ENCODE measurements around the gene HIP1. TPM values are rescaled to one million over a fixed set of nuclear protein-coding genes. Genes with fewer than 3 reads are reported as not detected.

HIP1 gene
- total RNA-seq, 4 donors from 2014 or later: 12.6 to 43.3 (median 31.1) TPM

DNA sequence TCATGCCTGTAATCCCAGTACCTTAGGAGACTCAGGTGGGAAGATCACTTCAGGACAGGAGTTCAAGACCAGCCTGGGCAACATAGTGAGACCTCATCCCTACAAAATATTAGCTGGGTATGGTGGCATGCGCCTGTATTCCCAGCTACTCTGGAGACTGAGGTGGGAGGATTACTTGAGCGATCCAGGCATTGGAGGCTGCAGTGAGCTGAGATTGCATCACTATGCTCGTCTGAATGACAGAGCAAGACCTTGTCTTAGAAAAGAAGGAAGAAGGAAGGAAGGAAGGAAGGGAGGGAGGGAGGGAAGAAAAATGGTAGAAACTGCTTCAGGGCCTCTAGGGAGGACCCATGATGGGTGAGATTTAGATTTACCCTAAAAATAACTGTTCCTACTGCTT lies 134.3 kb downstream of the HIP1 start:
- TF ChIP-seq, protein P1, sequence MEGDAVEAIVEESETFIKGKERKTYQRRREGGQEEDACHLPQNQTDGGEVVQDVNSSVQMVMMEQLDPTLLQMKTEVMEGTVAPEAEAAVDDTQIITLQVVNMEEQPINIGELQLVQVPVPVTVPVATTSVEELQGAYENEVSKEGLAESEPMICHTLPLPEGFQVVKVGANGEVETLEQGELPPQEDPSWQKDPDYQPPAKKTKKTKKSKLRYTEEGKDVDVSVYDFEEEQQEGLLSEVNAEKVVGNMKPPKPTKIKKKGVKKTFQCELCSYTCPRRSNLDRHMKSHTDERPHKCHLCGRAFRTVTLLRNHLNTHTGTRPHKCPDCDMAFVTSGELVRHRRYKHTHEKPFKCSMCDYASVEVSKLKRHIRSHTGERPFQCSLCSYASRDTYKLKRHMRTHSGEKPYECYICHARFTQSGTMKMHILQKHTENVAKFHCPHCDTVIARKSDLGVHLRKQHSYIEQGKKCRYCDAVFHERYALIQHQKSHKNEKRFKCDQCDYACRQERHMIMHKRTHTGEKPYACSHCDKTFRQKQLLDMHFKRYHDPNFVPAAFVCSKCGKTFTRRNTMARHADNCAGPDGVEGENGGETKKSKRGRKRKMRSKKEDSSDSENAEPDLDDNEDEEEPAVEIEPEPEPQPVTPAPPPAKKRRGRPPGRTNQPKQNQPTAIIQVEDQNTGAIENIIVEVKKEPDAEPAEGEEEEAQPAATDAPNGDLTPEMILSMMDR (IDR thresholded peaks at IDR 0.05; ENCODE audit: low read depth): no peak

DNA sequence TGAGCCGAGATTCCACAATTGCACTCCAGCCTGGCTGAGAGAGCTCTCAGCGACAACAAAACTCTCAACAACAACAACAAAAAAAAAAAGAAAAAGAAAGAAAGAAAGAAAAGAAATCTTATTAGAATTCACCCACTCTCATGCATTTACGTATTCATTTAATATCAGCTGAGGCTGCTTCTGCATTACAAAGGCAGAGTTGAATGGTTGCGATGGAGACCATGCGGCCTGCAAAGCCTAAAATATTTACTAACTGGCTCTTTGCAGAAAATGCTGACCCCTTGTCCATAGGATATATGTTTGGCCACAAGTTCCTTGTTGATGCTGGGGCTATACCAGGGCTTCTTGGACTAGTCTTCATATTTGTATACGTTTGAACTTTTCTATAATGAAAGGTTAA lies 137.2 kb downstream of the HIP1 start:
- TF ChIP-seq, protein P1 (IDR thresholded peaks at IDR 0.05; ENCODE audit: low read depth): no peak

DNA sequence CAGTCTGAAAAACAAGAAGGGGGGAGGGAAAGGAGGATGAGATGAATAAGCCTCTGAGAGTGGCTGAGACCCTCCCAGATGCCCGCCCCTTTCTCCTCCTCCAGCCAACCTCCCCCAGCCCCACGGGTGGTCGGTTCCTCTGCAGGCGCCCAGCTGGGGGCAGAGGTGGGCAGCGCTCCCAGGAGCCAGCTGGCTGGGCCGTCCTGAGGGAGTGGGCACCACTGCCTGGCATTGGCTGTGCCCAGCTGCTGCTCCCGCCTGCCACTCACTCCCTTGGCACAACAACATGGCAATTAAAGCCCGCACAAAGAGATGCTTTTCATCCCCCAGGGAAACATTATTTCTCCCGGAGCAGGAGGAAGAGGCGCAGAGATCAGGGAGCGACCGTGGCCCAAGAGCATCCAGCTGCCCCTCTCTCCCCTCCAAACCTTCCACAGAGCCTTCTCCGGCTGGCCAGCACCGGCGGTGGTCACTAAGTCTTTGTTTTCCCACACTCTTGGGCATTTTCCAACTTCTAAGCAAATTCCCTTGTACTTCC lies 139.4 kb downstream of the HIP1 start:
- TF ChIP-seq, protein P1 (IDR thresholded peaks at IDR 0.05; ENCODE audit: low read depth): no peak

DNA sequence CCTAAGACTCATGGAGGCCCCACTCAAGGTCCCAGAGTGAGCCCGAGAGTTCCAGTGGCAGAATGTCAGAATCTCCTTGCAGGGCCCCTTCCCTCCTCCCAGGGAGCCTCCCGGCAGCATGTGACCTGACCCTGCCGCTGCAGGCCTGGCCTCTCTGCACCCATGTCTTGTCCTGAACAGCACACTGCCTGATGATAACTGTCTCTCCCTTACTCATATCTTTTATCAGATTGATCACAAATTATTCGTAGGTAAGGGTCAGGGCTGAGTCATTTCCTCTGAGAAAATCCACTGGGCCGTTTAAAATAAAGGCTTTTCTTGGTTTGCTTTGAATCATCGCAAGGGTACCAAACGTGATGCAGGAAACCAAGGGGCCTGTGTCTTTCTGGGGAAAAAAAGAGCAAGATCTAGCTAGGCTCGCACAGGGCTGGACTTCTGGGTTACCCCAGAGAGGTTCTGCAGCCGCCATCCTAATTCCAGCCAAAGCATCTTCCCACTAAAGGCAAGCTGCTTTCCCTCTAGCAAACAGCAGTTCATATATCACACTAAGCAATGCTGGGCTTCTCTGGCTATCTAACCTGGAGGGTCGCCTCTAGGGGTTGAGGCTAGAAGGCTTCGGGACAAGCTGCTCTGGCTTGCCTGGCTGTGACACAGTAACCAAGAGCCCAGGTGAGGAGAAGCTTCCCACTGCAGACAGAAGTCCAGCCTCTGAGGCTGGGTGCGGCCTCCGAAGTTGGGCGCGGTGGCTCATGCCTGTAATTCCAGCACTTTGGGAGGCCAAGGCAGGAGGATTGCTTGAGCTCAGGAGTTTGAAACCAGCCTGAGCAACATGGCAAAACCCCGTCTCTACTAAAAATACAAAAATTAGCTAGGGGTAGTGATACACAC lies 141.8 kb downstream of the HIP1 start:
- TF ChIP-seq, protein P1 (IDR thresholded peaks at IDR 0.05; ENCODE audit: low read depth): no peak

DNA sequence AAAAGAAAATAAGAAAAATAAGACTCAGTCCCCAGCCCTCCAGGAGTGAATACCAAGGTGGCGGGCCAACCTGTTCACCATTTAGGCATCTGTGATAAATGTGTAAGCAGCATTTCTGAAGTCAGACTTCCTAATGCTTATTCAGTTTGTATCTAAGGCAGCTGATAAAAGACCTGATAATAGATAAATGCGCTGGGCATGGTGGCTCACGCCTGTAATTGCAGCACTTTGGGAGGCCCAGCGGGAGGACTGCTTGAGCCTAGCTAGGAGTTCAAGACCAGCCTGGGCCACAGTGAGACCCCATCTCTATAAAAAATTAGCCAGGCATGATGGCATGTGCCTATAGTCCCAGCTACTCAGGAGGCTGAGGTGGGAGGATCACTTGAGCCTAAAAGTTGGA lies 143.0 kb downstream of the HIP1 start:
- TF ChIP-seq, protein P1 (IDR thresholded peaks at IDR 0.05; ENCODE audit: low read depth): no peak

DNA sequence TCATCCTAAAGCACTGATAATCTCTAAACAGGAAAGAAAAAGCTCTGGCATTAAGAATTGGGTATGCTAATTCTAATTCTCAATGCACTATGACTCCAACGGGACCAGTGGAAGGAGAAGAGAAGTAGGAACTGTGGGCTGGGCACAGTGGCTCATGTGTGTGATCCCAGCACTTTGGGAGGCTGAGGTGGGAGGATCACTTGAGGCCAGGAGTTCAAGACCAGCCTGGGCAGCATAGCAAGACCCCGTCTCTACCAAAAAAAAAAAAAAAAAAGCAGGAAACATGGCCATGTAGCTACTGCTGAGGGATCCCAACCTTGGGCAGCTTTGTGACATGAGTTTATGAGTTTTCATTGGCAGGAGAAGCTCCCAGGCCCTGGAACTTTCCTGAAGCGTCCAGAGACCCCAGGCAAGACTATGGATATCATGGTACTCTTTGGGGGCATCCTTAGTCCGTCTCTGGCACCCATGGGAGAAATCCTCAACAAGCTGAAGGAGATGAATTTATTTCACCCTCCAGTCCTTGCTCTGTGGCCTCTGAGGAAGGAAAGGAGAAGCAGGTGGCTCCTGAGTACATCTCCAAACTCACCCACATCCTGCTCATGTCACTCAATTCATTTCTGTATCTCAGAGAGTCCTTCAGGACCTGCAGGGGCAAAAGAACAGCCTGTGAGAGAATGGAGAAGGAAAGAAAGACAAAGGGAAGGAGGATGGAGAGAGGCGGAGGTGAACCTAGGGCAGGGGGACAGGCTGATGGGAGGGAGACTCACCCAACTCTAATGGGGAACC lies 147.1 kb downstream of the HIP1 start:
- TF ChIP-seq, protein P1 (IDR thresholded peaks at IDR 0.05; ENCODE audit: low read depth): no peak
